HL-60 (cell line): ENCODE measurements around the gene RBL2.

Experiments
- DNase-seq, 2 experiments: peaks; one replicate each; pipeline ENCODE4 v3.0.0-alpha.2; 2010 to 2020; ENCODE audit warnings: low read depth in 1 of 2, low spot score in 1 of 2
- H3K27ac ChIP-seq: fragments of 250-450 bp; sonication (Bioruptor Pico); replicated peaks from 2 replicates; pipeline ENCODE4 v1.5.1; 2020; ENCODE audit warnings: mild to moderate bottlenecking, moderate library complexity
- H3K27me3 ChIP-seq: fragments of 250-450 bp; sonication (Bioruptor Pico); 2 replicates; pipeline ENCODE4 v1.5.1; 2021; ENCODE audit warnings: mild to moderate bottlenecking, moderate library complexity; ENCODE audit not compliant: insufficient read depth, poor library complexity, severe bottlenecking
- H3K4me3 ChIP-seq: replicated peaks from 2 replicates; pipeline ENCODE4 v1.5.1; 2011; ENCODE audit warnings: mild to moderate bottlenecking, control low read depth, low read length; ENCODE audit not compliant: insufficient read depth
- GABPA ChIP-seq: IDR thresholded peaks from 2 replicates; pipeline ENCODE4 v1.6.1; 2012; ENCODE audit warnings: low read depth
- POLR2AphosphoS5 ChIP-seq: IDR thresholded peaks from 2 replicates; pipeline ENCODE4 v1.6.1; 2012; ENCODE audit warnings: low read depth
- SPI1 ChIP-seq: IDR thresholded peaks from 2 replicates; pipeline ENCODE4 v1.6.1; 2012; ENCODE audit warnings: low read depth, mild to moderate bottlenecking, borderline replicate concordance
- TF ChIP-seq, protein P1 (sequence below): IDR thresholded peaks from 2 replicates; pipeline ENCODE4 v1.6.1; 2012; ENCODE audit warnings: low read depth; ENCODE audit not compliant: insufficient replicate concordance
- TF ChIP-seq, protein P2 (sequence below): IDR thresholded peaks from one replicate; pipeline ENCODE4 v1.5.1; 2011; ENCODE audit warnings: low read length, control low read depth, inconsistent platforms; ENCODE audit not compliant: insufficient read depth

RBL2 gene

DNA sequence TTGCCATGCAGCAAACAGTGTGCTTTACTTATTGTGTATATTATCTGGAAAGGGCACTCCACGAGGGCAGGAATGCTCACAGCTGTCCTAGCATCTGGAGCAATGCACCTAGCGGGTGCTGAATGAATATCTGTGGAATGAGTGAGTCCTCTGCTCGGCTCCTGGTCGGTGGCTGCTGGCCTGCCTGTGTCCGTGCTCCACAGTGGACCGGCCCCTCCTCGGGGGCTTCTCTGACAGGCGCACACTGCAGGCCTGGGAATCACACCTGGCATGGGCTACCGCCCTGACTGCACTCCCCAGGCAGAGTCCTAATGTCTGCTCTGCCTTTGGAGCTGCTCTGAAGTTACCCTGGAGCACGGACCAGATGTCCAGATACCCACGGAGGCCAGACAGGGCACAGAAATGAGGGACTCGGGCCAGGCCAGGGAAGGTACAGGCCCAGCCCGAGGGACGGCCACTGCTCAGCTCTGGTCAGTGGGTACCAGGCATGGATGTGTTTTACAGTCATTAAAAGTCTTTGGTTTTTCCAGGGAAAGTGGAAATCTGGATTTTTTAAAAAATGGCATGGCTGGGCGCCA is 89.8 kb downstream of the RBL2 start:
- Histone ChIP-seq H3K27me3 (no peaks in the 10 kb centered on the region), H3K27ac (no peak overlapping the region), H3K4me3 (no peak overlapping the region)
- DNase-seq = no peak
- no peak for TF ChIP-seq SPI1

DNA sequence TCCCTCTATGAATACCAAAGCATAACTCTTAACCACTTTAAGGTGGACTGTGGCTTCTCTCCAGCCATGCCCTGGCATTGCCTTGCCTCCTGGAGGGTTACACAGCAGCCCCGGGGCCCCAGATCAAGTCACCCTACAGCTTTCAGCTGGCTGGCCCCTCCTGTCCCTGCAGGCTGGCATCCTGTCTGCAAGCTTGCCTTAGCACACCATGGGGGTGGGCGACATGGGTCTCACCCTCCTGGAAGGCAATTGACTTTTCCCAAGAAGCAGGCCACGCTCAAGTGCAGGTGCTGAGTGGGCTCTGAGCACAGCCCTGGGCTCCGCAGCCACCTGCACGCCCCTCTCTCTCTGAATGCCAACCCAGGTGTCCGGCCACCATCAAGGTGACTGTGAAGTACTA is 94.5 kb downstream of the RBL2 start:
- H3K4me3 ChIP-seq = no peak overlapping the region
- no peaks in the 10 kb centered on the region for H3K27me3 ChIP-seq
- H3K27ac ChIP-seq = no peak overlapping the region
- no peak for DNase-seq
- TF ChIP-seq GABPA (no peak), POLR2AphosphoS5 (no peak)
- TF ChIP-seq, protein P1, sequence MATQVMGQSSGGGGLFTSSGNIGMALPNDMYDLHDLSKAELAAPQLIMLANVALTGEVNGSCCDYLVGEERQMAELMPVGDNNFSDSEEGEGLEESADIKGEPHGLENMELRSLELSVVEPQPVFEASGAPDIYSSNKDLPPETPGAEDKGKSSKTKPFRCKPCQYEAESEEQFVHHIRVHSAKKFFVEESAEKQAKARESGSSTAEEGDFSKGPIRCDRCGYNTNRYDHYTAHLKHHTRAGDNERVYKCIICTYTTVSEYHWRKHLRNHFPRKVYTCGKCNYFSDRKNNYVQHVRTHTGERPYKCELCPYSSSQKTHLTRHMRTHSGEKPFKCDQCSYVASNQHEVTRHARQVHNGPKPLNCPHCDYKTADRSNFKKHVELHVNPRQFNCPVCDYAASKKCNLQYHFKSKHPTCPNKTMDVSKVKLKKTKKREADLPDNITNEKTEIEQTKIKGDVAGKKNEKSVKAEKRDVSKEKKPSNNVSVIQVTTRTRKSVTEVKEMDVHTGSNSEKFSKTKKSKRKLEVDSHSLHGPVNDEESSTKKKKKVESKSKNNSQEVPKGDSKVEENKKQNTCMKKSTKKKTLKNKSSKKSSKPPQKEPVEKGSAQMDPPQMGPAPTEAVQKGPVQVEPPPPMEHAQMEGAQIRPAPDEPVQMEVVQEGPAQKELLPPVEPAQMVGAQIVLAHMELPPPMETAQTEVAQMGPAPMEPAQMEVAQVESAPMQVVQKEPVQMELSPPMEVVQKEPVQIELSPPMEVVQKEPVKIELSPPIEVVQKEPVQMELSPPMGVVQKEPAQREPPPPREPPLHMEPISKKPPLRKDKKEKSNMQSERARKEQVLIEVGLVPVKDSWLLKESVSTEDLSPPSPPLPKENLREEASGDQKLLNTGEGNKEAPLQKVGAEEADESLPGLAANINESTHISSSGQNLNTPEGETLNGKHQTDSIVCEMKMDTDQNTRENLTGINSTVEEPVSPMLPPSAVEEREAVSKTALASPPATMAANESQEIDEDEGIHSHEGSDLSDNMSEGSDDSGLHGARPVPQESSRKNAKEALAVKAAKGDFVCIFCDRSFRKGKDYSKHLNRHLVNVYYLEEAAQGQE = no peak
- TF ChIP-seq, protein P2, sequence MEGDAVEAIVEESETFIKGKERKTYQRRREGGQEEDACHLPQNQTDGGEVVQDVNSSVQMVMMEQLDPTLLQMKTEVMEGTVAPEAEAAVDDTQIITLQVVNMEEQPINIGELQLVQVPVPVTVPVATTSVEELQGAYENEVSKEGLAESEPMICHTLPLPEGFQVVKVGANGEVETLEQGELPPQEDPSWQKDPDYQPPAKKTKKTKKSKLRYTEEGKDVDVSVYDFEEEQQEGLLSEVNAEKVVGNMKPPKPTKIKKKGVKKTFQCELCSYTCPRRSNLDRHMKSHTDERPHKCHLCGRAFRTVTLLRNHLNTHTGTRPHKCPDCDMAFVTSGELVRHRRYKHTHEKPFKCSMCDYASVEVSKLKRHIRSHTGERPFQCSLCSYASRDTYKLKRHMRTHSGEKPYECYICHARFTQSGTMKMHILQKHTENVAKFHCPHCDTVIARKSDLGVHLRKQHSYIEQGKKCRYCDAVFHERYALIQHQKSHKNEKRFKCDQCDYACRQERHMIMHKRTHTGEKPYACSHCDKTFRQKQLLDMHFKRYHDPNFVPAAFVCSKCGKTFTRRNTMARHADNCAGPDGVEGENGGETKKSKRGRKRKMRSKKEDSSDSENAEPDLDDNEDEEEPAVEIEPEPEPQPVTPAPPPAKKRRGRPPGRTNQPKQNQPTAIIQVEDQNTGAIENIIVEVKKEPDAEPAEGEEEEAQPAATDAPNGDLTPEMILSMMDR = no peak

DNA sequence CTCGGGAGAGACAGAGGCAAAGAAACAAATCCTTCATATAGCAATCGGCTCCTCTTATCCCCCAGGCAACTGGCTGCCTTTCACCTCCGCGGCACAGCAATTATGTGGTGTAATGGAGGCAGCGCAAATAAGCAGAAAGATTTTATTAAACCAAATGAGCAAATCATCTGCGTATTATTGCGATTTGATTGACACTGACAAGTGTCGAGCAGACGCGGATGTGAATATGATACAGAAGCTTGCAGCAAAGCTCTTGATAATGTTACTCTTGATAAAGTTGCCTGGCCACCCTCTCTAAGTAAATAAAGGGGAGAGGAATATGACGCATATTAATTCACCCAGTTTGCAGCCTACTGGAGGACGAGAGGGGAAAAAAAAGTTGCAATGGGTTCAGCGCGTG is 95.2 kb downstream of the RBL2 start:
- no peak overlapping the region for H3K27ac ChIP-seq
- DNase-seq = no peak
- no peak overlapping the region for H3K4me3 ChIP-seq
- TF ChIP-seq SPI1 (no peak), POLR2AphosphoS5 (no peak), GABPA (no peak)
- TF ChIP-seq, protein P1 = no peak
- TF ChIP-seq, protein P2 = no peak
- H3K27me3 ChIP-seq = no peaks in the 10 kb centered on the region

DNA sequence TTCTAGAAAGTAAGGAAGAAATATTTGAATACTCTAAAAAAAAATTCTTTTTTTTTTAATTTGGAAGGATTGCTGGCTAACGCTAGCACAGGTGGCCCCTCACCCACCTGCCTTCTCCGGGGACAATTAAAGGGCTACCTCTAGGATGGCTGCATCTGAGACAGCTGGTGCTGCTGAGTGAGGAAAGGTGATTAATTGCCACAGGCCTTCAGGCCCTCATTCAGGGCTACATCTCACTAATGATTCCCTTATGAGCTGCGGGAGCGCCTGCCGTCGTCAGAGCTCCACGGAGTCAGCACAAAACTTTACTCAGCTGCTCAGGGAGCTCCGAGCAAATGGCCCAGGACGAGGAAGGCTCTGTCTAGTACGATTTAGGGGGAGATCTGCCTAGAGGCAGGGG is 95.8 kb downstream of the RBL2 start:
- Histone ChIP-seq H3K27me3 (no peaks in the 10 kb centered on the region), H3K27ac (no peak overlapping the region)
- no peak for DNase-seq

More for the DNA sequence above, 95.8 kb downstream of the RBL2 start:
- no peak for TF ChIP-seq SPI1
- TF ChIP-seq POLR2AphosphoS5 = no peak
- no peak for TF ChIP-seq GABPA
- TF ChIP-seq, protein P2 = no peak
- TF ChIP-seq, protein P1 = no peak
- H3K4me3 ChIP-seq = no peak overlapping the region
